GM23338 (cell line): ENCODE measurements around the gene CTNNAL1. TPM values are rescaled to one million over a fixed set of nuclear protein-coding genes. Genes with fewer than 3 reads are reported as not detected.

ENCODE experiments used
- ATAC-seq: fragments of 200-7000 bp; cut with Tn5 transposase; 3 replicates; pipeline ENCODE4 v1.9.1; 2020
- DNase-seq: peaks from one replicate; pipeline ENCODE4 v3.0.0-alpha.2; 2015; ENCODE audit warnings: low spot score
- H2AFZ ChIP-seq: fragments of 200-600 bp; sonication (generic); 2 replicates; pipeline ENCODE4 v1.8.0; 2016; ENCODE audit warnings: antibody characterized with exemption, mild to moderate bottlenecking, moderate library complexity
- H3F3A ChIP-seq: fragments of 200-600 bp; sonication (generic); replicated peaks from 2 replicates; pipeline ENCODE4 v1.8.0; 2017; ENCODE audit warnings: antibody characterized with exemption, mixed run types, low read depth
- H3K27ac ChIP-seq: fragments of 200-600 bp; sonication (generic); 2 replicates; pipeline ENCODE4 v1.6.1; 2016; ENCODE audit warnings: low read depth
- H3K27me3 ChIP-seq: fragments of 200-600 bp; sonication (generic); 2 replicates; pipeline ENCODE4 v1.8.0; 2016; ENCODE audit warnings: mild to moderate bottlenecking, mixed run types, moderate library complexity; ENCODE audit not compliant: insufficient read depth
- H3K36me3 ChIP-seq: fragments of 200-600 bp; sonication (generic); 2 replicates; pipeline ENCODE4 v1.8.0; 2016; ENCODE audit warnings: mild to moderate bottlenecking; ENCODE audit not compliant: insufficient read depth
- H3K4me1 ChIP-seq: fragments of 200-600 bp; sonication (generic); 2 replicates; pipeline ENCODE4 v1.8.0; 2016; ENCODE audit warnings: mild to moderate bottlenecking, moderate library complexity; ENCODE audit not compliant: insufficient read depth
- H3K4me2 ChIP-seq: fragments of 200-600 bp; sonication (generic); 2 replicates; pipeline ENCODE4 v1.7.1; 2017; ENCODE audit warnings: mixed run types
- H3K4me3 ChIP-seq: fragments of 200-600 bp; sonication (generic); 2 replicates; pipeline ENCODE4 v1.6.1; 2016; ENCODE audit warnings: mixed run types
- H3K79me2 ChIP-seq: fragments of 200-600 bp; sonication (generic); replicated peaks from 2 replicates; pipeline ENCODE4 v1.8.0; 2017; ENCODE audit warnings: mild to moderate bottlenecking; ENCODE audit not compliant: insufficient read depth
- H3K9me2 ChIP-seq: fragments of 200-600 bp; sonication (generic); 2 replicates; pipeline ENCODE4 v1.8.0; 2017; ENCODE audit not compliant: insufficient read depth
- H4K20me1 ChIP-seq: fragments of 200-600 bp; sonication (generic); replicated peaks from 2 replicates; pipeline ENCODE4 v1.8.0; 2017; ENCODE audit warnings: mild to moderate bottlenecking; ENCODE audit not compliant: insufficient read depth
- H3K27ac Mint-ChIP-seq: 2 replicates; pipeline ENCODE4 v1.8.0; 2020; ENCODE audit warnings: inconsistent platforms, mild to moderate bottlenecking, moderate library complexity, mixed read lengths
- H3K27me3 Mint-ChIP-seq: 3 replicates; pipeline ENCODE4 v1.8.0; 2022; ENCODE audit warnings: low read depth, mild to moderate bottlenecking, moderate library complexity, mixed read lengths, inconsistent platforms; ENCODE audit not compliant: insufficient read depth, poor library complexity
- H3K36me3 Mint-ChIP-seq: 3 replicates; pipeline ENCODE4 v1.8.0; 2021; ENCODE audit warnings: low read depth, mild to moderate bottlenecking, inconsistent platforms, moderate library complexity, mixed read lengths
- H3K4me1 Mint-ChIP-seq: 3 replicates; pipeline ENCODE4 v1.8.0; 2020; ENCODE audit warnings: mild to moderate bottlenecking, inconsistent platforms, mixed read lengths
- H3K4me3 Mint-ChIP-seq: 3 replicates; pipeline ENCODE4 v1.8.0; 2021; ENCODE audit warnings: moderate library complexity, mild to moderate bottlenecking, inconsistent platforms, mixed read lengths
- H3K9me3 Mint-ChIP-seq: 3 replicates; pipeline ENCODE4 v1.8.0; 2020; ENCODE audit warnings: moderate library complexity, mild to moderate bottlenecking, inconsistent platforms, mixed read lengths
- EZH2 ChIP-seq: fragments of 200-600 bp; sonication (generic); IDR thresholded peaks from one replicate; pipeline ENCODE4 v1.8.0; 2017; ENCODE audit warnings: antibody characterized with exemption, mild to moderate bottlenecking, low read depth; ENCODE audit not compliant: unreplicated experiment
- ZNF114 ChIP-seq: fragments of 250-450 bp; sonication (Bioruptor Pico); IDR thresholded peaks from 2 replicates; pipeline ENCODE4 v1.5.0; 2020; ENCODE audit warnings: mild to moderate bottlenecking, moderate library complexity
- polyA plus RNA-seq: library from polyadenylated mRNA; unstranded; fragments of >200 nt; fragmentation: Nextera tagmentation; extraction: Ambion mirVana; gene quantifications from 2 replicates; pipeline ENCODE4 v1.2.1, GENCODE V29; 2016
- total RNA-seq: library from RNA; depleted of rRNA; stranded (reverse); fragments of >200 nt; shearing (Covaris generic); gene quantifications from 2 replicates; pipeline ENCODE4 v1.2.3, GENCODE V29; 2014
- TF ChIP-seq, protein P1 (sequence below): fragments of 250-450 bp; sonication (Bioruptor Pico); IDR thresholded peaks from 2 replicates; pipeline ENCODE4 v1.5.0; 2020; ENCODE audit warnings: mild to moderate bottlenecking, moderate library complexity

CTNNAL1 gene
- total and polyA plus RNA-seq, 2 experiments from 2014 or later: 63.0 to 211 TPM

DNA sequence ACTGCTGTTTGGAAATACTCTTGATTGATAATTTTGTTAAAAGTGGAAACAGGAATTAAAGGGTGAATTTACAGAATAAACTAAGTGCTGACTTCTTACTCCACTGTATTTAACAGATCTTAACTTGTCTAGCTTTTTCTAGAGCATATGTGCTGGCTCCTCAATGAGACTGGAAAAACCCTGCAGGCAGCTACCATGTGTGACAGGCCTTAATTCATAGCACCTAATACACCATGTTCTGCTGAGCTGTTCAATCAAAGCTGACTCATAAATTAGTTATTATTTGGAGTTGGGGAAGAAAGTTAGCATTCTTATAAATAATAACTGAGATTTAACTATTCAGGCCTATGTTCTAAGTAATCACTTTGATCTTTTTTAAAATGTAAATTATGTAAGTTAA lies 29.4 kb downstream of the CTNNAL1 start (continued):
- TF ChIP-seq, protein P1, sequence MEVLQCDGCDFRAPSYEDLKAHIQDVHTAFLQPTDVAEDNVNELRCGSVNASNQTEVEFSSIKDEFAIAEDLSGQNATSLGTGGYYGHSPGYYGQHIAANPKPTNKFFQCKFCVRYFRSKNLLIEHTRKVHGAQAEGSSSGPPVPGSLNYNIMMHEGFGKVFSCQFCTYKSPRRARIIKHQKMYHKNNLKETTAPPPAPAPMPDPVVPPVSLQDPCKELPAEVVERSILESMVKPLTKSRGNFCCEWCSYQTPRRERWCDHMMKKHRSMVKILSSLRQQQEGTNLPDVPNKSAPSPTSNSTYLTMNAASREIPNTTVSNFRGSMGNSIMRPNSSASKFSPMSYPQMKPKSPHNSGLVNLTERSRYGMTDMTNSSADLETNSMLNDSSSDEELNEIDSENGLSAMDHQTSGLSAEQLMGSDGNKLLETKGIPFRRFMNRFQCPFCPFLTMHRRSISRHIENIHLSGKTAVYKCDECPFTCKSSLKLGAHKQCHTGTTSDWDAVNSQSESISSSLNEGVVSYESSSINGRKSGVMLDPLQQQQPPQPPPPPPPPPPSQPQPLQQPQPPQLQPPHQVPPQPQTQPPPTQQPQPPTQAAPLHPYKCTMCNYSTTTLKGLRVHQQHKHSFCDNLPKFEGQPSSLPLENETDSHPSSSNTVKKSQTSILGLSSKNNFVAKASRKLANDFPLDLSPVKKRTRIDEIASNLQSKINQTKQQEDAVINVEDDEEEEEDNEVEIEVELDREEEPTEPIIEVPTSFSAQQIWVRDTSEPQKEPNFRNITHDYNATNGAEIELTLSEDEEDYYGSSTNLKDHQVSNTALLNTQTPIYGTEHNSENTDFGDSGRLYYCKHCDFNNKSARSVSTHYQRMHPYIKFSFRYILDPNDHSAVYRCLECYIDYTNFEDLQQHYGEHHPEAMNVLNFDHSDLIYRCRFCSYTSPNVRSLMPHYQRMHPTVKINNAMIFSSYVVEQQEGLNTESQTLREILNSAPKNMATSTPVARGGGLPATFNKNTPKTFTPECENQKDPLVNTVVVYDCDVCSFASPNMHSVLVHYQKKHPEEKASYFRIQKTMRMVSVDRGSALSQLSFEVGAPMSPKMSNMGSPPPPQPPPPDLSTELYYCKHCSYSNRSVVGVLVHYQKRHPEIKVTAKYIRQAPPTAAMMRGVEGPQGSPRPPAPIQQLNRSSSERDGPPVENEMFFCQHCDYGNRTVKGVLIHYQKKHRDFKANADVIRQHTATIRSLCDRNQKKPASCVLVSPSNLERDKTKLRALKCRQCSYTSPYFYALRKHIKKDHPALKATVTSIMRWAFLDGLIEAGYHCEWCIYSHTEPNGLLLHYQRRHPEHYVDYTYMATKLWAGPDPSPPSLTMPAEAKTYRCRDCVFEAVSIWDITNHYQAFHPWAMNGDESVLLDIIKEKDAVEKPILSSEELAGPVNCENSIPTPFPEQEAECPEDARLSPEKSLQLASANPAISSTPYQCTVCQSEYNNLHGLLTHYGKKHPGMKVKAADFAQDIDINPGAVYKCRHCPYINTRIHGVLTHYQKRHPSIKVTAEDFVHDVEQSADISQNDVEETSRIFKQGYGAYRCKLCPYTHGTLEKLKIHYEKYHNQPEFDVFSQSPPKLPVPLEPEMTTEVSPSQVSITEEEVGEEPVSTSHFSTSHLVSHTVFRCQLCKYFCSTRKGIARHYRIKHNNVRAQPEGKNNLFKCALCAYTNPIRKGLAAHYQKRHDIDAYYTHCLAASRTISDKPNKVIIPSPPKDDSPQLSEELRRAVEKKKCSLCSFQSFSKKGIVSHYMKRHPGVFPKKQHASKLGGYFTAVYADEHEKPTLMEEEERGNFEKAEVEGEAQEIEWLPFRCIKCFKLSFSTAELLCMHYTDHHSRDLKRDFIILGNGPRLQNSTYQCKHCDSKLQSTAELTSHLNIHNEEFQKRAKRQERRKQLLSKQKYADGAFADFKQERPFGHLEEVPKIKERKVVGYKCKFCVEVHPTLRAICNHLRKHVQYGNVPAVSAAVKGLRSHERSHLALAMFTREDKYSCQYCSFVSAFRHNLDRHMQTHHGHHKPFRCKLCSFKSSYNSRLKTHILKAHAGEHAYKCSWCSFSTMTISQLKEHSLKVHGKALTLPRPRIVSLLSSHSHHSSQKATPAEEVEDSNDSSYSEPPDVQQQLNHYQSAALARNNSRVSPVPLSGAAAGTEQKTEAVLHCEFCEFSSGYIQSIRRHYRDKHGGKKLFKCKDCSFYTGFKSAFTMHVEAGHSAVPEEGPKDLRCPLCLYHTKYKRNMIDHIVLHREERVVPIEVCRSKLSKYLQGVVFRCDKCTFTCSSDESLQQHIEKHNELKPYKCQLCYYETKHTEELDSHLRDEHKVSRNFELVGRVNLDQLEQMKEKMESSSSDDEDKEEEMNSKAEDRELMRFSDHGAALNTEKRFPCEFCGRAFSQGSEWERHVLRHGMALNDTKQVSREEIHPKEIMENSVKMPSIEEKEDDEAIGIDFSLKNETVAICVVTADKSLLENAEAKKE: no peak
- TF ChIP-seq ZNF114 (CRISPR knock-in tag): no peak

DNA sequence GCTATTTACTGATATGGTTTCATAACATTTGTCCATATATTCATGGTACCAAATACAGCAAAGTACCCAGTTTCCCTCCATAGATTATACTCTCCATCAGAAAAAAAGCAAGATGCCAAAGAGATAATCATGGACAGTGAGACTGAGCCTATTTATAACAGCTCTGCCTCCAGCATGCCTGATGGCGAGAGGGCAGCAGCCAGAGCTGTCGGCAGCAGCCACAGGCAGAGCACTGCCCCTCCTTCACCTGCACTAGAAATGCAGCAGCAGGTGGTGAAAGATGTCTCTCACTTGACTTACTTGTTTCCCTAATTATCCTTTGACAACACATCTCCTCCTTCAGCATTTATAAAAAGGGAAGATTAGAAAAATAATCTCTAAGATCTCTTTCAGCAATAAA lies 32.4 kb downstream of the CTNNAL1 start:
- ATAC-seq (no peak), DNase-seq (no peak)
- H2AFZ ChIP-seq: no peak overlapping the region
- H3K27me3 ChIP-seq: no peaks in the 10 kb centered on the region
- H3K36me3 ChIP-seq: peaks cover 10% of the 10 kb centered on the region; the same call in 1 of the 2 replicates
- H3K27me3 Mint-ChIP-seq: no peaks in the 10 kb centered on the region
- no peak overlapping the region for H3K4me3 Mint-ChIP-seq
- H3K4me2 ChIP-seq: no peak overlapping the region
- peaks cover 16% of the 10 kb centered on the region; the same call in 2 of the 3 replicates for H3K36me3 Mint-ChIP-seq
- peaks cover 6% of the 10 kb centered on the region; the same call in 1 of the 2 replicates for H4K20me1 ChIP-seq
- H3K4me3 ChIP-seq: no peak overlapping the region
- no peaks in the 10 kb centered on the region for H3K4me1 ChIP-seq
- no peak overlapping the region for H3K27ac ChIP-seq
- H3K9me3 Mint-ChIP-seq: no peaks in the 10 kb centered on the region
- no peaks in the 10 kb centered on the region for H3F3A ChIP-seq
- no peaks in the 10 kb centered on the region for H3K9me2 ChIP-seq
- no peaks in the 10 kb centered on the region for H3K79me2 ChIP-seq
- no peak overlapping the region for H3K27ac Mint-ChIP-seq
- TF ChIP-seq, protein P1: no peak
- no peak for TF ChIP-seq EZH2
- H3K4me1 Mint-ChIP-seq: no peaks in the 10 kb centered on the region
